Caco-2 (cell line): Measurements from ENCODE around the gene SORBS2. TPM values are rescaled to one million over a fixed set of nuclear protein-coding genes. Genes with fewer than 3 reads are reported as not detected.

ENCODE experiments used
- BruUV-seq: library from RNA; stranded (reverse); fragments of 400-500 nt; replicated peaks from 2 replicates; lab custom pipeline; 2021; lab: Mats Ljungman, UMichigan
- CTCF ChIA-PET: fragments of 300-600 bp; sonication (Branson Sonifier 250); formaldehyde crosslinking; loops from one replicate; lab custom pipeline; 2022; ENCODE audit warnings: antibody characterized with exemption; lab: Charles Lee
- POLR2A ChIA-PET: fragments of 300-600 bp; sonication (Branson Sonifier 250); formaldehyde crosslinking; loops from one replicate; lab custom pipeline; 2022; ENCODE audit warnings: antibody characterized with exemption; lab: Charles Lee
- DNase-seq, 2 experiments: peaks; one replicate each; pipeline versions ENCODE4 v3.0.0 to v3.0.0-alpha.2; 2020 to 2022
- H3K27me3 ChIP-seq: replicated peaks from 2 replicates; pipeline ENCODE4 v1.6.0; 2011; ENCODE audit warnings: low read length; ENCODE audit not compliant: control insufficient read depth, insufficient read depth
- H3K36me3 ChIP-seq: 2 replicates; pipeline ENCODE4 v1.5.1; 2011; ENCODE audit warnings: low read length; ENCODE audit not compliant: control insufficient read depth, insufficient read depth
- H3K4me1 ChIP-seq: fragments of 250-450 bp; sonication (Bioruptor Pico); 2 replicates; pipeline ENCODE4 v1.5.1; 2020; ENCODE audit warnings: mild to moderate bottlenecking
- H3K4me3 ChIP-seq: 2 replicates; pipeline ENCODE4 v1.5.1; 2011; ENCODE audit warnings: low read depth, mild to moderate bottlenecking, control low read depth, low read length
- H3K9me3 ChIP-seq: fragments of 250-450 bp; sonication (Bioruptor Pico); 2 replicates; pipeline ENCODE4 v1.5.1; 2020; ENCODE audit warnings: mild to moderate bottlenecking, moderate library complexity
- H3K27ac Mint-ChIP-seq: one replicate; pipeline ENCODE4 v1.8.0; 2022; ENCODE audit warnings: mixed read lengths; ENCODE audit not compliant: unreplicated experiment
- H3K27me3 Mint-ChIP-seq: one replicate; pipeline ENCODE4 v1.8.0; 2022; ENCODE audit warnings: mixed read lengths; ENCODE audit not compliant: insufficient read depth, unreplicated experiment
- H3K36me3 Mint-ChIP-seq: one replicate; pipeline ENCODE4 v1.8.0; 2022; ENCODE audit warnings: mild to moderate bottlenecking, mixed read lengths; ENCODE audit not compliant: insufficient read depth, unreplicated experiment
- H3K4me1 Mint-ChIP-seq: one replicate; pipeline ENCODE4 v1.8.0; 2022; ENCODE audit warnings: low read depth, mixed read lengths; ENCODE audit not compliant: unreplicated experiment
- H3K4me3 Mint-ChIP-seq: one replicate; pipeline ENCODE4 v1.8.0; 2022; ENCODE audit warnings: mild to moderate bottlenecking, moderate library complexity, mixed read lengths; ENCODE audit not compliant: unreplicated experiment
- H3K9me3 Mint-ChIP-seq: one replicate; pipeline ENCODE4 v1.8.0; 2022; ENCODE audit warnings: mixed read lengths; ENCODE audit not compliant: unreplicated experiment
- CTCF ChIP-seq, 2 experiments: fragments of 200-600 bp in 1 of 2; IDR thresholded peaks; 1 replicate in 1 of 2; 2 replicates in 1 of 2; pipeline versions ENCODE4 v1.5.1 to v1.8.0; 2011 to 2022; ENCODE audit warnings: antibody characterized with exemption in 1 of 2, control low read depth in 1 of 2, inconsistent platforms in 1 of 2, low read depth in 1 of 2, low read length in 1 of 2, mild to moderate bottlenecking in 1 of 2, moderate library complexity in 1 of 2; ENCODE audit not compliant: insufficient read depth in 1 of 2, severe bottlenecking in 1 of 2, unreplicated experiment in 1 of 2
- intact Hi-C: fragments of 100-400 bp; cut with micrococcal nuclease; formaldehyde crosslinking; loops from one replicate; pipeline ENCODE4 v1.10.0; 2022; ENCODE audit not compliant: unreplicated experiment
- total RNA-seq: library from RNA; stranded (reverse); gene quantifications from 2 replicates; pipeline ENCODE4 v1.2.3, GENCODE V29; 2022

Gene SORBS2
- total RNA-seq, 1 experiment from 2014 or later, result 47.7 TPM

GRCh38 chr4:185752872-185753271, 59.1 kb downstream of the SORBS2 start:
- Mint-ChIP-seq H3K27ac (no peak overlapping the region), H3K36me3 (no peaks in the 10 kb centered on the region), H3K9me3 (no peaks in the 10 kb centered on the region), H3K27me3 (no peaks in the 10 kb centered on the region), H3K4me1 (no peaks in the 10 kb centered on the region), H3K4me3 (no peak overlapping the region)
- H3K4me3 ChIP-seq, result no peak overlapping the region
- POLR2A ChIA-PET, result no interaction called here
- BruUV-seq, result no TSS peak
- no peak for TF ChIP-seq CTCF (IDR thresholded peaks at IDR 0.05; ENCODE audit: insufficient read depth in 1 of 2, low read depth in 1 of 2, low read length in 1 of 2, severe bottlenecking in 1 of 2, unreplicated experiment in 1 of 2)
- no peaks in the 10 kb centered on the region for H3K27me3 ChIP-seq
- no peak for DNase-seq
- CTCF ChIA-PET, result no interaction called here
- intact Hi-C loops, result no loop called here
- no peaks in the 10 kb centered on the region for H3K9me3 ChIP-seq
- peaks cover 14% of the 10 kb centered on the region for H3K4me1 ChIP-seq
- no peaks in the 10 kb centered on the region for H3K36me3 ChIP-seq

- ChIA-PET CTCF (no interaction called here), POLR2A (no interaction called here)
- no peaks in the 10 kb centered on the region; the same call in 1 of the 2 replicates for H3K4me1 ChIP-seq
- Mint-ChIP-seq H3K4me3 (no peak overlapping the region), H3K4me1 (no peaks in the 10 kb centered on the region), H3K27me3 (no peaks in the 10 kb centered on the region), H3K36me3 (no peaks in the 10 kb centered on the region), H3K9me3 (no peaks in the 10 kb centered on the region), H3K27ac (no peak overlapping the region)
- no TSS peak for BruUV-seq
- intact Hi-C loops, result no loop called here
- TF ChIP-seq CTCF (IDR thresholded peaks at IDR 0.05; ENCODE audit: insufficient read depth in 1 of 2, low read depth in 1 of 2, low read length in 1 of 2, severe bottlenecking in 1 of 2, unreplicated experiment in 1 of 2), result no peak
- no peaks in the 10 kb centered on the region for H3K36me3 ChIP-seq
- H3K27me3 ChIP-seq, result no peaks in the 10 kb centered on the region
- H3K4me3 ChIP-seq, result no peak overlapping the region
- no peaks in the 10 kb centered on the region for H3K9me3 ChIP-seq
- DNase-seq, result no peak
Measured at GRCh38 chr4:185749858-185750257, 62.1 kb downstream of the SORBS2 start.

- Histone ChIP-seq H3K4me1 (no peaks in the 10 kb centered on the region), H3K27me3 (no peaks in the 10 kb centered on the region), H3K36me3 (no peaks in the 10 kb centered on the region), H3K9me3 (no peaks in the 10 kb centered on the region), H3K4me3 (no peak overlapping the region)
- no peak for DNase-seq
- H3K27me3 Mint-ChIP-seq, result no peaks in the 10 kb centered on the region
- no peaks in the 10 kb centered on the region for H3K4me1 Mint-ChIP-seq
- no peaks in the 10 kb centered on the region for H3K9me3 Mint-ChIP-seq
- H3K4me3 Mint-ChIP-seq, result no peak overlapping the region
- no TSS peak for BruUV-seq
- TF ChIP-seq CTCF (IDR thresholded peaks at IDR 0.05; ENCODE audit: insufficient read depth in 1 of 2, low read depth in 1 of 2, low read length in 1 of 2, severe bottlenecking in 1 of 2, unreplicated experiment in 1 of 2), result no peak
- intact Hi-C loops, result no loop called here
- H3K27ac Mint-ChIP-seq, result no peak overlapping the region
- ChIA-PET POLR2A (no interaction called here), CTCF (no interaction called here)
- no peaks in the 10 kb centered on the region for H3K36me3 Mint-ChIP-seq
Measured at GRCh38 chr4:185748901-185749390, 63.0 kb downstream of the SORBS2 start.
